AG08395 (cell line): Measurements from ENCODE around the gene F13B.
"Not testable (repeated sequence)": the region's sequence is repeated elsewhere in the genome, so short reads cannot be mapped to it uniquely, and the experiment has no call there.

ENCODE experiments used
- DNase-seq: peaks from one replicate; pipeline ENCODE4 v3.0.0; 2012; ENCODE audit warnings: mixed read lengths, low spot score

Gene F13B, protein sequence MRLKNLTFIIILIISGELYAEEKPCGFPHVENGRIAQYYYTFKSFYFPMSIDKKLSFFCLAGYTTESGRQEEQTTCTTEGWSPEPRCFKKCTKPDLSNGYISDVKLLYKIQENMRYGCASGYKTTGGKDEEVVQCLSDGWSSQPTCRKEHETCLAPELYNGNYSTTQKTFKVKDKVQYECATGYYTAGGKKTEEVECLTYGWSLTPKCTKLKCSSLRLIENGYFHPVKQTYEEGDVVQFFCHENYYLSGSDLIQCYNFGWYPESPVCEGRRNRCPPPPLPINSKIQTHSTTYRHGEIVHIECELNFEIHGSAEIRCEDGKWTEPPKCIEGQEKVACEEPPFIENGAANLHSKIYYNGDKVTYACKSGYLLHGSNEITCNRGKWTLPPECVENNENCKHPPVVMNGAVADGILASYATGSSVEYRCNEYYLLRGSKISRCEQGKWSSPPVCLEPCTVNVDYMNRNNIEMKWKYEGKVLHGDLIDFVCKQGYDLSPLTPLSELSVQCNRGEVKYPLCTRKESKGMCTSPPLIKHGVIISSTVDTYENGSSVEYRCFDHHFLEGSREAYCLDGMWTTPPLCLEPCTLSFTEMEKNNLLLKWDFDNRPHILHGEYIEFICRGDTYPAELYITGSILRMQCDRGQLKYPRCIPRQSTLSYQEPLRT

DNA sequence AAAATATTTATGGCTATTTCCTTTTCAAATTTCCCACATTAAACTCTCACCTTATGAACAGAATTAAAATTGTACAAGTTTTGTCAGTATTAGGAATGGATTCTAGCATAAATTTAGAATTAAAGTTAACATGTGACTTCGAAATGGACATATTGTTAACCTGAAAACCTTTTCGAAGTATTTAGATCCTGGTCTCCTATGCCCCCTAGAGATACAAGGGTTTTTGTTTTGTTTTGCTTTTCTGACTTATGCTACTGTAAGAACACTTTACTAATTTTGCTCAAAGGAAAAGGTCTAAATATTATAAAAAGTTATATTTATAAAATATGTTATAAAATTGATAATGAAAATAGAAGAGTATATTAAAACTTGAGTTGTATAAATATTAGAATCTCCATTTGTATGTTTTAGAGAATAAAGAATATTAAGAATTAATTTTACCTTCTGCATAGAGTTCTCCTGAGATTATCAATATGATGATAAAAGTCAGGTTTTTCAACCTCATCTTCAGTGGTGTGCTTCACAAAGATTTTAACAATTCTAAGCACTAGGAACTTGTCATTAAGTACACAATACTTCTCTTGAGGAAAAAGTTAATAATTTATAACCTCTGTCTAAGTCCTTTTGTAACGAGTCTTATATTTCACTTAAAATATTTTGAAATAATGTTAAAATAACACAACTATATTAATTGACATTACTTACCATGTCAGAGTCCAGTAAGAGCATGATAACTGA, at the start of gene F13B:
Gene F13B (minus strand): TSS at position 542 of the 738 bp plus-strand sequence. CDS start 37 bp downstream, at position 505.
- DNase-seq, result no peak

DNA sequence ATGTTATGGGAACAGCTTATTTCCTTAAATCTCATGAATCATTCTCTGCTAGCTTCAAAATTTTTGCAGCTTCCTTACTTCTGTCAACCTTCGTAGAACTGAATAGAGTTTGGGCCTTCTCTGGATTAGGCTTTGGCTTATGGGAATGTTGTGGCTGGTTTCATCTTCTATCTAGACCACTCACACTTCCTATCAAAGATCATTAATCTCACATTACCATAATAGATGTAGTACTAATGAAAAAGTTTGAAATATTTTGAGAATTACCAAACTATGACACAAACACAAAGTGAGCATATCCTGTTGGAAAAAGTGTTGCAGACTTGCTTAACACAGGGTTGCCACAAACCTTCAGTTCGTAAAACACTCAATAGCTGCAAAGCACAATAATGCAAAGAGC, 49.1 kb upstream of the F13B start:
- DNase-seq, result no peak

DNA sequence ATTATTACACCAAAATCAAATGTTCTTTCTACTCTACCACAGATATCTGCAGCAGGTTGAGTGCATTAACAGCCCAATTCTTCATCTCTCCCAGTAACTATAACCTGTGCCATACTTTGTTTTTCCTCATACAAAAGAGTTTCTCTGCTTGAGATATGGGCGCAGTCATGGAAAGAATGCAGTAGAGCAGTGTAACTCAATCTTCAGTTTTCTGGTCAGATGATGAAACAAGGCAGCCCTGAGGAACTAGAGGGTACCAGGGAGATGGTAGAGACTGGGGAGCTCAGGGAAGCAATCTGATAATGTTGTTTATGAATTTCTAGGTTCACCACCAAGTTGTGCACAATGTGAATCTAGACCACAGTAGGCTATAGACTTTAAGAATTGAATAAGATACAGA, 39.8 kb upstream of the F13B start:
- DNase-seq, result no peak

DNA sequence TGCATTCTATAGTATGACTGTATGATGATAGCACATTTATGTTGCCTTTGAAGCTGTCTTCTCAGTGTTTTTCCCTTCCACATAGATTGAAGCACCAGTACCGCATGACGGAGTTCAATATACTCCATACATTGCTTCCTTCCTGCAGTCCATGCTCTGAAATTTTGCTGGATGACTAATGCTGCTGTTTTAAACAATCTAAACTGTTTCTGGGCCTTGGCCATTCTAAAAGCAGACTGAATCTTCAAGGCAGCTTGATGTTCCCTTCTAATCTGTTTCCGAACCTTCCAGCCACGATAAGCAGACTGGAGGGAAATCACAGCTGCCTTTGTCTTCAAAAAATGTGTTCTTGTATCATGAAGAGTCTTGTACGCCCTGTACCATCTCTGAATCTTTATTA, 36.2 kb upstream of the F13B start:
- DNase-seq, result no peak

DNA sequence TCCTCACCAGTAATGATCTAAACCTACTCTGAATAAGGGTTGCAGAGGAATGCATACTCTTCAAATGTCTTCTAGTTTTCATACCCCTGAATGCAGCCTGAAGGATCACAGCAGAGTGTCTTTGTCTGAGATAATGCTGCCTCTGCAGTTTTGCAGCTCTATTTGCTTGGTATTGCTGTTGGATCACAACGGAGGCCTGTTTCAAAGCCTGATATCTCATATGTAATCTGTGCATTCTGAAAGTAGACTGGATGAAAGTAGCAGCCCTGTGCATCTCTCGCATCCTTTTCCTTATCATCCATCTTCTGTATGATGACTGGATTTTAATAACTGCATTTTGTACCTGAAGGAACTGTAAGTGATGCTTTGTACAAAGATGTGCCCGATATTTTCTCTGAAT, 34.9 kb upstream of the F13B start:
- no peak for DNase-seq

DNA sequence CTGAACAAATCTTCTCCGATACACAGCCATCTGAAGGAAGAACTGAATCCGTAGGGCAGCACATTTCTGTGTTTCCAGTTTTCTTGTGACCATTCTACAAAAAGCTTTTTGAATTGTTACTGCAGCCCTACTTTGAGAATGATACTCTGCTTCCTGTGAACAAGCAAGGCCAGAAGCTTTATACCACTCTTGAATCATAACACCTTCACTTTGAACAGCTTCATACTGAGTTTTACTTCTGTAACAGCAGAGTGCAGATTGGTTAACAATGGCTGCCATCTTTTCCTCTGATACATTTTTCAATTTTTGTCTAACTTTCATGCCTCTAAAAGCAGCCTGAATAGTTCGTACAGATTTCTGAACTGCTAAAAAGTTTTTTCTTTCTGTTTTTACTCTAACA, 33.6 kb upstream of the F13B start:
- DNase-seq, result no peak

DNA sequence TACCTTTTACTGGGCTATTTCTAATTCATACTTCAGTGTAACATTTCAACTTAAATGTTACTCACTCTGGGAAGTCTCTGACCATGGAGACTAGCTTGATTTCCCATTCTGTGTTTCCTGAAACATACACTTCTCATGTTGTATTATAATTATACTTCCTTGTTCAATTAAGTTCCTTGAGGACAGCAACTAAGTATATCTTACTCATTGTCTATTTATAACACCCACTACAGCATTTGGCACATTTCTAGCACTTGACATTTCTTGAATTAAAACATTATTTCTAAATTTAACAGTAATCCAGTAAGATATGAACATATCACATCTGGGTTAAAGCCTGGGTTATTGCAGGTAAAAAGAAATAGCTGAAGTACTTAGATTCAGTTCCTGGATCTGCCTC, 32.4 kb upstream of the F13B start:
- no peak for DNase-seq

DNA sequence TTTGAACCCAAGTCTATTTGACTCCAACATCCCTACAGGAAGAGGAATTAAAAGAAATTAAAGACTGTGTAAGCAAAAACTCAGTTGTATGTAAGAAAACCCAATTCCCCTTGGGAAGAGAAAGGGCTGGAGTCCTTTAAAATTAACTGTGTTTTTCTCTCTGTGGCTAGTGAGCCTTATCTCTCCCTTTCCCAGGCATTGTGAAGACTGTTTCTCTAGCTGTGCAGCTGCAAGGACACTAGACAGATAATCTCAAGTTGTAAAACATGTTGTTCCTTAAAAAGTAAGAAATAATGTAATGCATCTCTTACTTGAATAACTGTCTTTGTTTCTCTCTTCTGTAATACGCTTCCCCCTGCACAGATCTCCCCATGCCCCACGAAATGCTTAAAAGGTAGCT, 29.9 kb upstream of the F13B start:
- DNase-seq, result not testable (repeated sequence)

DNA sequence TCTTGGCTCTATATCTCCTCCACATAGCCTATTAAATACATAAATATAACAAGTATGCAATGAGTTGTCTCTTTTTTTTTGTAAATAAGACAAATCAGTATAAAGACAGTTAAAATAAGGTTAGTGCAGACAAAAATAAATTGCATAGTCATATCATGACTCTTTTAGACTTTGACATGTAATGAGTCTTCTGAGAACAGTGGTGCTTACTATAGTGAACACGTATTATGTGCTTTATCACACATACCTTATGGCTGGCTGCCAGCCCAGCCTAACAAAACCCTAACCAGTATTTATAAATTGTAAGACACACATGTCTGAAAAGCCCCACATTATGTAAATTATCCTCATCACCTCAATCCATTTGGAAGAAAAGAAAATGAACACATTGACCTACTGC, 29.1 kb upstream of the F13B start:
- DNase-seq, result no peak

DNA sequence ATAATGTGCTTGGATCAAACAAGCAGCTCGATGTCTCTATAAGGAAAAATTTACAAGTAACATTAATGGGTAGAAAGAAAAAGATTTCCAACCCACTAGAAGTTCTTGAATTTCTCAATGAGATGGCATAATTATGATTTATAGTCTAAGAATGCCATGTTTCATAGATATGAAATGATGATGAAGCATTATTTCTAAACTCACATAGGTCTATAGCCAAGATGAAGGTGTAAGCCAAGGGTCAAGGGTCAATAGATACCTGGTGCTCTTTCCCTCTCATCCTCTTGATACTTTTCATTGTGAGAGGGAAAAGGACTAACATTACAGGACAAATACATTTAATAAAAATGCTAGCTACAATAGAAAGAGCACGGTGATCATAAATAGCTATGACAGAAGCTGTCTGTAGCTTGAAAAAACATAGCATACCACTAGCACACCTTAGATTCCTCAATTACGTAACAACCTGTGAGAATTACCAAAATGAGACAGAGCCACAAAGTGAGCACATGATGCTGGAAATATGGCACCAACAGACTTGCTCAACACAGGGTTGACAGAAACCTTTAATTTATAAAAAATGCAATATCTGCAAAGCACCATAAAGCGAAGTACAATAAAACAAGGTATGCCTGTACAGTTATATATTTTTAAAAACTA, 26.3 kb upstream of the F13B start:
- DNase-seq, result no peak

DNA sequence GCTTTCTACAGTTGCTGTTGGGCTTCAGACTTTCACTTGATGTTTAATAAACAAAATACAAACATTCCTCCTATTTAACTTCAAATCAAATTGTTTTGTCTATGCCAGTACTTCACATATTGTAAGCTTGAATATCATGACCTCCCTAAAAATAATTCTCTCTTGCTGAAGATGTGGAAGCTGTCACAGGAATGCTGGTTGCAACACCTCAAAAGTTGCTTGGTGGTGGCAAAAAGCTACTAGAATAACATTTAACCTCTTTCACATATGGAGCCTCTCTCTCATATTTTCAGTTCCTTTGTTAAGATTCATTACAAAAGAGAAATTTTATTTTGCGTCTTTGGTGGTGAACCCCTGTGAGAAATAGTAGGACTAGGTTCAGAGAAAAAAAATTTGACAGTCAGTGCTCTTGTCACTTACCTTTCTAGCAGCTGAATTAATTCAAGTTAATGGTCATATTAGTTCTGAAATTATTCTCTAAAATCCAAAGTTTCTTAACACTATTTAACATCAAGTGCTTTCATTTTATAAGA, 25.5 kb upstream of the F13B start:
- no peak for DNase-seq

DNA sequence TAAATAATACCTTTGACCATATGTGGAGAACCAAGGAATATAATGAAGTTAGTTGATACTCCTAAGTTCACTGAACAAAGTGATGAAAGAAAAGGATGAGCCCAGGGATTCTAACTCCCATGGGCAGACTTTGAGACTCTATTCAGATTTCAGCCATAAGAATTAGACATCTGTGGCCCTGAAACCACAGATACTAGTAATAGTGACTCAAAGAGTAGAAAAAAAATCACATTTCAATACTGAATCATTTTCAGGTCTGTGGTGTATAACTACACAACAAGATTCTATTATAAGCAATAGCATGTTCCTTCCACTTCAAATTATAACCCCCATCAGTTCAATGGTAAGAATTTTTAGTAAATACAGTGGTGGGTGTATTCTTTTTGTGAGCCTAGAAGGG, 16.4 kb upstream of the F13B start:
- no peak for DNase-seq

DNA sequence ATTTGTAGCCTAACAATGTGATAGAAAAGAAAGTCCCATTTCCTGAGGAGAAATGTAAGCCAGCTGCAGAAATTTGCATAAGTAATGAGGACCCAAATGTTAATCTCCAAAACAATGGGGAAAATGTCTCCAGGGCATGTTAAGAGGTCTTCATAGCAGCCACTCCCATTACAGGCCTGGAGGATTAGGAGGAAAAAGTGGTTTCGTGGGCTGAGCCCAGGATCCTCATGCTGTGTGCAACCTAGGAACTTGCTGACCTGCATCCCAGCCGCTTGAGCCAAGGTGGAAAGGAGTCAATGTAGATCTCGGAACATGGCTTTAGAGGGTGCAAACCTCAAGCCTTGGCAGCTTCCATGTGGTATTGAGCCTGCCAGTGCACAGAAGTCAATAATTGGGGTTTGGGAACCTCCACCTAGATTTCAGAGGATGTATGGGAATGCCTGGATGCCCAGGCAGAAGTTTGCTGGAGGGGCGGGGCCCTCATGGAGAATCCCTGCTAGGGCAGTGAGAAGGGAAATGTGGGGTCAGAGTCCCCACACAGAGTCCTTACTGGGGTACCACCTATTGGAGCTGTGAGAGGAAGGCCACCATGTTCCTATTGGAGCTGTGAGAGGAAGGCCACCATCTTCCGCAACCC, 14.2 kb upstream of the F13B start:
- no peak for DNase-seq

DNA sequence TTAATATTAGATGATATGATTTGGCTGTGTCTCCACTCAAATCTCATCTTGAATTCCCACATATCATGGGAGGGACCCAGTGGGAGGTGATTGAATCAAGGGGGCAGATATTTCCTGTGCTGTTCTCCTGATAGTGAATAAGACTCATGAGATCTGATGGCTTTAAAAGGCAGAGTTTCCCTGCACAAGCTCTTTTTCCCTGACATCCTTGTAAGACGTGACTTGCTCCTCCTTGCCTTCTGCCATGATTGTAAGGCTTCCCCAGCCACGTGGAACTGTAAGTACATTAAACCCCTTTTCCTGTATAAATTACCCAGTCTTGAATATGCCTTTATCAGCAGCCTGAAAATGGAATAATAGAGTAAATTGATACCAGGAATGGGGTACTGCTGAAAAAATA, 13.3 kb upstream of the F13B start:
- no peak for DNase-seq

DNA sequence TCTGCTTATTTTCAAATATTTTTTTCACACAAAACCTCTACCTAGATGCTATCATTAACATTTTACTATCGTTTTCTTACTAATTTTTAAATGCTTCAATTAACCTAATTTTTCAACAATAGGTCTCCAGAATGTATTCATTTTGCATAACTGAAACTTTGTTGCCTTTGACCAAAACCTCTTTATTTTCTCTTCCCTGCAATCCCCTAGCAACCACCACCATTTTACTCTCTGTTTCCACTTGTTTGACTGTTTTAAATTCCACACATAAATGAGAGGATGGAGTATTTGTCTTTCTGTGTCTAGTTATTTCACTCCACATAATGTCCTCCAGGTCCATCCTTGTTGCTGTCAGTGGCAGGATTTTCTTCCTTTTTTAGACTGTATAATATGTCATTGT, 9.5 kb upstream of the F13B start:
- DNase-seq, result no peak

DNA sequence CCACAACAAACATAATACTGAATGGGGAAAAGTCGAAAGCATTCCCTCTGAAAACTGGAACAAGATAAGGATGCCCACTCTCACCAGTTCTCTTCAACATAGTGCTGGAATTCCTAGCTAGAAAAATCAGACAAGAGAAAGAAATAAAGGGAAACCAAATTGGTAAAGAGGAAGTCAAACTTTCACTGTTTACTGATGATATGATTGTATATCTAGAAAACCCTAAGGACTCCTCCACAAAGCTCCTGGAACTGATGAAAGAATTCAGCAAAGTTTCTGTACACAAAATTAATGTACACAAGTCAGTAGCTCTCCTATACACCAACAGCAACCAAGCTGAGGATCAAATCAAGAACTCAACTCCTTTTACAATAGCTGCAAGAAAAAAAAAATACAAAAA, 6.9 kb upstream of the F13B start:
- no peak for DNase-seq

DNA sequence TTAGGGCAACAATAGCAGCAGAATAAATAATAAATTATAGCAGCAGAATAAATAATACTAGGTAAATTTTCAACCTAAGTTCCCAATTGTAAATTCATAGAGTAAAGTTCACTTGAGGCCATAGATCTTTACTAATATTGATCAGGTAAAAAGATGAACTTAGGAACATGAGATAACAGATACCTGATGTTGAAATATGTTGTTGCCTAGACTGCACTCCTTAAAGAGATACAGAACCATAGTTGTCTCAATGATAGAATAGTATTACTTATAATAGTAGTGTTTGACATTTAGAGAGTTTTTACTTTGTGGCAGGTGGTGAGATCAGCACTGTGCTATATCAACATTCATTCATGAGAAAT, 378 bp upstream of the F13B start:
- DNase-seq, result no peak

DNA sequence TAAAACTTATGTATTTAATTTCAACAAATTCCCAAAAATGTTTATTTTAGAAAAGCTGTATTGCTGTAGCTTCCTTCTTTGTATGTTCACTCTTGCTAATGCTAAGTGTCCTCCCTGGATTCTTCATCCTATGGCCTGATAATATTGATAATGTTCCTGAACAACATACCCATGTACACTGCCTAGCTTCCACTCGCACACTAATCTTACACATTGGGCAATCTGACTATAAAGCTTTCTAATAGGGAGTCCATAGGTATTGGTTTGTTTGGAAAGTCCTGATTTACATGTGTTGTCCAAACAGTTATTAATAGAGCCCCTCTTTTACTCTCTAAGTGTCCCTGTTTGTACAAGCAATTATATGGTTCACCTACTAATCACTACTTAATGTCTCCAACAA, 783 bp downstream of the F13B start:
- no peak for DNase-seq

DNA sequence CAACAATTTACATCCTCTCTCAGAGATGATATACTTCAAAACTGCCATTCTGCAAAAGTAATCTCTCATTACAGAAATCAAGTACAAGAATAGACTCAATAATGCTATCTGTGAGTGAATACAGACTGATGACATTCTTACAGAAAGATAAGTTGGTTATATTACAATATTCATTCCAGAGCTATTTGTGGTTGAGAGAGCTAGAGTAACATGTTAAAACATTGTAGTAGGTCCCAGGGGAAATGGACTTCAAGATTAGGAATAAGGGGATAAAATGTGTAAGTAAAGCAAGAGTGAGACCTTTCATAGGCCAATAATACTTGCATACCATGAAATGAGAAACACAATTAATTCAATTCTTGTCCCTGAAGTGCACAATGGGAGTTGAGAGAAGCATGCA, 1.5 kb downstream of the F13B start:
- peak; percentile 10 for DNase-seq

DNA sequence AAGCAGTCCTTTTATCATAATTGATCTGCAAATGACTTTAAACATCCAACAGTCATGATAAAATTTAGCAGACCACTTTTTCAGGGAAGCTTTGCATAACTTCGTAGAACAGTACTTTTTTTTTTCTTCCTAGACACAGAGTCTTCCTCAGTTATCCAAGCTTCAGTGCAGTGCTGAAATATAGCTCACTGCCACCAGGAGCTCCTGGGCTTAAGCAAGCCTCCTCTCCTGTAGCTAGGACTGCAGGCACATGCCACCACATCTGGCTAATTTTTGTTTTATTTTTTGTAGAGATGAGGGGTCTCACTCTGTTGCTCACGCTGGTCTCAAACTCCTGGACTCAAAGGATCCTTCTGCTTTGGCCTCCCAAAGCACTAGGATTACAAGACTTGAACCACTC, 3.8 kb downstream of the F13B start:
- no peak for DNase-seq

DNA sequence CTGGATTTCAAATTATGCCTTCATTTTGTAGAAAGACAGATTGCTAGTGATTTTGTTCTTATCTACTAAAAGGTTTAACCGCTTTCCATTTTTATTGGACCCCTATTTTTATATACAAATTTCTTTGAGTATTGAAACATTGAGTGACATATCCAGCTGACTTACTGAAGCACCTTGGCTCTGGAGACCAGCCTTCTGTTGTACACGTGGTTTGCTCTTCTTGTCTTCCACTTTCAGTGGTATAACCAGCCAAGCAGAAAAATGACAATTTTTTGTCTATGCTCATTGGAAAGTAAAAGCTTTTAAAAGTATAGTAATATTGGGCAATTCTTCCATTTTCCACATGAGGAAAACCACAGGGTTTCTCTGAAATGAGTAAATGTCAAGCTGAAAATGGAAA, 4.4 kb downstream of the F13B start:
- no peak for DNase-seq

DNA sequence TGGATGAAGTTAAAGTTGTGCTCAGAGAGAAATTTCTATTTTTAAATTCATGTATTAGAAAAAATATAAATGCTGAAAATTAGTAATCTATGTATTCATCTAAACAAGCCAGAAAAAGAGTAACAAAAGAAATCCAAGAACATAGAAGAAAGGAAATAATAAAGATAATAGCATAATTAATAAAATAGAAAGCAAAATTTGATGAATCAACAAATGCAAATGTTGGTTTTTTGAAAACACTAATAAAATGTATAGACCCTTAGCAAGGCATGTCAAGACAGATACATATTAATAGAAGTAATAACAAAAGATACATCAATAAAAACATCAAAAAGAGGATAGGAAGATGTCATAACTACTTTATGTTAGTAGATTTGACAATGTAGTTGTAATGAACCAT, 18.0 kb downstream of the F13B start:
- no peak for DNase-seq
